ENCODE results near the gene FCRL6.

Gene FCRL6

DNA sequence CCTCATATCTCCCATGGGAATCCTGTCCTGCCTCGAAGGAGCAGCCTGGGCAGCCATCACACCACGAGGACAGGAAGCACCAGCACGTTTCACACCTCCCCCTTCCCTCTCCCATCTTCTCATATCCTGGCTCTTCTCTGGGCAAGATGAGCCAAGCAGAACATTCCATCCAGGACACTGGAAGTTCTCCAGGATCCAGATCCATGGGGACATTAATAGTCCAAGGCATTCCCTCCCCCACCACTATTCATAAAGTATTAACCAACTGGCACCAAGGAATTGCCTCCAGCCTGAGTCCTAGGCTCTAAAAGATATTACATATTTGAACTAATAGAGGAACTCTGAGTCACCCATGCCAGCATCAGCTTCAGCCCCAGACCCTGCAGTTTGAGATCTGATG lies 33.2 kb downstream of the FCRL6 start:
- DNase-seq (ENCODE audit: low read depth, low spot score) = no peak

DNA sequence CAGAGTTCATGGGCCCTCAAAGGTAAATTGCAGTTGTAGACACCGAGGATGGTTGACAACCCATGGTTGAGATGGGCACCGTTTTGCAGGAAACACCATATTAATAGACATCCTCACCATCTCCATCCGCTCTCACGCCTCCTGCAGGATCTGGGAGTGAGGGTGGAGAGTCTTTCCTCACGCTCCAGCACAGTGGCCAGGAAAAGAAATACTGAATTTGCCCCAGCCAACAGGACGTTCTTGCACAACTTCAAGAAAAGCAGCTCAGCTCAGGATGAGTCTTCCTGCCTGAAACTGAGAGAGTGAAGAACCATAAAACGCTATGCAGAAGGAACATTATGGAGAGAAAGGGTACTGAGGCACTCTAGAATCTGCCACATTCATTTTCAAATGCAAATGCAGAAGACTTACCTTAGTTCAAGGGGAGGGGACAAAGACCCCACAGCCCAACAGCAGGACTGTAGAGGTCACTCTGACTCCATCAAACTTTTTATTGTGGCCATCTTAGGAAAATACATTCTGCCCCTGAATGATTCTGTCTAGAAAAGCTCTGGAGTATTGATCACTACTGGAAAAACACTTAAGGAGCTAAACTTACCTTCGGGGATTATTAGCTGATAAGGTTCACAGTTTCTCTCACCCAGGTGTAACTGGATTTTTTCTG lies 33.8 kb downstream of the FCRL6 start:
- no peak for DNase-seq (ENCODE audit: low read depth, low spot score)

DNA sequence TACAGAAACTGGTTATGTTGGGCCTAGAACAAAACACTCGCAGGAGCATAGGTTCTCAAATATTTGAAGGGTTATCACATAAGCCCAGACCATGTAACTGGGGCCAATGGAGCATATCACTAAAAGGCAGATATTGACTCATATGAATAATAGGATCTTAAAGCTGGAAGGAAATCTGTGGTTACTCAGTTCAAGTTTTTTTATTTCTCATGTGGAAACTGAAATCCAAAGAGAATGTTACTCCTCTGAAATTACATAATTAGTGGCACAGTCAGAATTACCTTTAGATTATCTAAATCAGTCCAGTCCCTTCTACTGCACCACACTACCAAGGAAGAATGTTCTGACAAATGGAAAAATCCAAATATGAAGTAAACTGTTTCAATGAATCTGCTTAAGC lies 36.6 kb downstream of the FCRL6 start:
- DNase-seq (ENCODE audit: low read depth, low spot score) = no peak

DNA sequence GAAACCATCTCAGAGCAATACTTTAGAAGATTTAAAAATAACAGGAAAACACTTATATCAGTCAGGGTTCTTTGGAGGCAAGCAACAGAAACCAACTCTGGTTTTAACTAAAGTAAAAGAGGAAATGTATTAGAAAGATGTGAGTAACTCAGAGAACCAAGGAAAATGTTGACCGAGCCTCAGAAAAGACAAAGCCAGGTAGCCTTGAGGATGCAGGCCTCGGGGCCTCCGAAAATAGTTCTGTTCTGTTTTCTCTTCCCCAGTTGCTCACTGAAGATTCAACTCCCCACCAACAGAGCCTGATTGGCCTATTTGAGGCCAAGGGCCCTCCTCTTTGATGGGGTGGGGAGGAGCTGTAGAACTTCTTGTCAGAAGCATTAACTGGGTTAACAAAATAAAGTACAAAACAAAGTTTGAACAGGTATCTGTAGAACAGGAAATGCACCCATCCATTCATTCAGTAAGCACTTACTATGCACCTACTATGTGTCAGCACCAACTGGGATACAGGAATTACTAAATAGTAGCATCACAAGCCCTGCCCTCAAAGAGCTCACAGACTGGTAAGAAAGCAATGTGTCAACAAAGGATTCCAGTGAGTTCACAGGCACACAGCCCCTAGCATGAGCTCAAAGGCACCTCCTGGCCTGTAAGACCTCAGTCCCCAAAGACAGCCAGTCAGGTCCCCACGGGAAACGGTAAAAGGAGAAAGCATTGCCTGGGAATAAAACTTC lies 37.1 kb downstream of the FCRL6 start:
- no peak for DNase-seq (ENCODE audit: low read depth, low spot score)

DNA sequence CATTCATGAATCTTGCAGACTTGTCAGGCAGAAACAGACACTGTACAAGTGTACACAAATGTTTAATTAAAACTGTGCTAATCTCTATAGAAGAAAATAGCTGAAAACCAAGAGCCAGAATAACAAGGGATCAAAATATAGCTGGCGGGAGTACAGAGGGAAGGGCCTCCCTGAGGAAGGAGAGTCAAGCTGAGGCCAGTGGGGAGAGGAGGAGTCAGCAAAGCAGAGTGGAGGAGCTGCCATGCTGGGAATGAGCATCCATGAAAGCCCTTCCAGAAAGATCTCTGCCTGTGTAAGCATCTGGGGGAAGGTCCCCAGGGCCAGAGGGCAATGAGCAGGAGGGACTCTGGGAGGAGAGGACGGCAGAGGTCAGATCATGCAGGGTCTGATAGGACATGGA lies 39.6 kb downstream of the FCRL6 start:
- no peak for DNase-seq (ENCODE audit: low read depth, low spot score)

DNA sequence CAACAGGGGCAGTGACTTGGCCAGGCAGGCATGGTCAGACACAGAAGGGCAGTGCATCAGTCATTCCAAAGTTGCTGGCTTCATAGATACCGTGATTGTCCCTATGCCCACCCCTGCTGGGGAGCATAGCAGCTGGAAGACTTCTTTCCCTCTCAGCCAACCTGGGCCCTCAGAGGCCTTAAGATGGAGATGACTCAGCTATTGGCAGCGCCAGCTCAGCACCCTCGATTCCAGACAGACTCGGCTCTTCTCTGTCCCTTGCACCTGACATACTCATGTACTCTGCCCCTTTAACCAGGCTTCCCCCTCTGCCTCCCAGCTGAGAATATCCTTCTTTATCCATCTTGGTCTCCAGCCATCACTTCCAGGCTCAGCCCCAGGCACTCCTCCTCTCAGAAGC lies 41.3 kb downstream of the FCRL6 start:
- DNase-seq (ENCODE audit: low read depth, low spot score) = no peak

DNA sequence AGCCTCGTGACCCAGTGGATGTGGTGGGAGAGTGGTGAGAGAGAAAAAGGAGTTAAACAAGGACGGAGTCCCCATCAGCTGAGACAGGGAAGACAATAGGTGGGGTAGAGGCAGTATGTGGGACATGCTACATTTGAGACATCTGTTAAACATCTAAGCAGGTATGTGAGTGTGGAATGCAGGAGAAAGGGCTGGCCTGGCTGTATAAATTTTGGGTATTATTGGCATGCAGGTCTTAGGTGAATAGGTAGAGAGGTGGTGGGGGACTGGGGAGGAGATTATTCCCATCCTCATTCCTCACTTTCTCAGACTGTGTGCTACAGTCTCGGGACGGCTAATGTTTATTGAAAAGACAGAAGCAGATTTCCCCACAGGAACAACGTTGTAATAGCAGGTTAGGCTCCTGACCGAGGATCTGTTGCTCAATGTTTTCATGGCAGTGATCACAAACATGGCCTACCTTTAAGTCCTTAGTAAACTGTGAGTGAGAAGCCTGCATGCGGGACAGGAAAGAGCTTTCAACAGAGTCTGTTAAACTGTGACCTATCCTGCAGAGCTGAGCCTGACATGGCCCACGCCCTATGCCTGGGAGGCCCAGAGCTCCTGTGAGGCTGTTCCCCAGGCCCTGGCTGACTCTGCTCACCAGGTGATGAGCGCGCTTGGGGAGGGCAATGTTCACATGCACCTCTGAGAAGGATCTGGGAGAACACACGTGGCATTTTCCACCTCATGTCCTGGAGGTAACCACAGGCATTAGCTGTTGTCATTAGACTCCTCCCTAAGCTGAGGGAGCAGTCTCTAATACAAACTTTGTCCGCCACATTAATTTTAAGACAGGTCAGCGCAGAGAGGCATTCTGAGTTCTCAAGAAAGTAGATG lies 43.8 kb downstream of the FCRL6 start:
- DNase-seq (ENCODE audit: low read depth, low spot score) = no peak

DNA sequence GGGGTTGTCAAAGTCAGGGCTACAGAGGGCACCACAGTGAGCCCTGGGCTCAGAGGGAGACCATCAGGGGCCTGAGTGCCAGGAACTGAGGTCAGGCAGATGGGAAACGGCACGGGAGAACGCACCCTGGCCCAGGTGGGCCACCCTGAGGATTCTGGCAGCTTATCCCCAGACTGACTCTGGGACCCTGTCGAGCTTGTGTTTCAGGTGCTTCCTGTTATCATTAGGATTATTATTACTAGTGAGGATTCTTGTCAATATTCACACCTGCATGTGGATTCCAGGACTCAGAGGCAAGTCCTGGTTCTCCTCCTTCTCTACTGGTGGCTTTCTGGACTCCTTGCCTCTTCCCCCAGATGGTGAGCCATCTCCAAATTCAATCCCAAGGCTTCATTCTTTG lies 45.1 kb downstream of the FCRL6 start:
- no peak for DNase-seq (ENCODE audit: low read depth, low spot score)

DNA sequence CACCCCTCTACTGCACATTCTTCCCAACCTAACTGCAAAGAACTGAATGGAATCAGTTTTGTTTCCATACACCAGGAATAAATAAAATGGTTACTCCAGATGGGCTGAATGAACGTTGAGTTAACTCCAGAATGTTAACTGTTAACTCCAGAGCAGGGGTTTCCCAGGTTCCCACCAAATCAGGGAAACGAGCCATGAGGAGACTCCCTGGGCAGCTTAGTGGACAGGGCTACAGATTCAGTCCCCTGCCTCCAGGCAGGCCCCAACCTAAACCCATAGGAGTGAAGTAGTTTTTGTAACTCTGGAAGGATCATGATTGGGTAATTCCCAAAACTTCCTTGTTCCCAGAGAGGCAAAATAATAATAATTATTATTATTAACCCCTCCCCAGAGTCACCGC lies 46.2 kb downstream of the FCRL6 start:
- DNase-seq (ENCODE audit: low read depth, low spot score) = no peak

DNA sequence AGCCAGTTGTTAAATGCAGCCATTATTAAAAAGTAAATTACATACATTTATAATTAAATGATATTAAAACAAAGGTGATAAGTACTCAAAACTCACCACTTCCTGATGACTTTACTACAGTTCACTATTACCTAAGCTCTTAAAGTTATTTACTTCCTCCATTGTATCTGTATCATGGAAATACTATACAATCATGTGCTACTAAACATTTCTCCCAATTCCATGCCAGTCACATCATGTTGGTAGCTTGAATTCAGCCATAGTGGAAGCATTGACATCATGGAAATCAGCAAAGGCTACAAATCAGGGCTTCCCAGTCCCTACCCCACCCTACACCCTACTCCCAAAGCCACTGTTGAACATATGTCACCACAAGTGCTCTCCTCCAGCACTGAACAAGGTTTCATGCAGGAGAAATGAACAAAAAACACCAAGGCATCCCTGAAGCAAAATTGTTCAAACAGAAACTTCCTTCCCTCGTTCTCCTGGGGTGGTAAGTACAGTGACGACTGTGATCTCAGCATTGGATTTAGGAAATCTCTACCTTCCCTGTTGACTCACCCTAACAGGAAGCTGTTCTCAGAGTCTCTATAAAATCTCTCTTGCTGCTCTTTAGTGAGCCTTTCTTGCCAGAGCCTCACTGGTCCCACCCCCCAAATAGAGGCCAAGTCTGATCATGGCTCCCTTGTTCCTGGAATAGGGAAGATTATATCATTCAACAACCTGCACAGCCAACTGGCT lies 47.6 kb downstream of the FCRL6 start:
- DNase-seq (ENCODE audit: low read depth, low spot score) = no peak

DNA sequence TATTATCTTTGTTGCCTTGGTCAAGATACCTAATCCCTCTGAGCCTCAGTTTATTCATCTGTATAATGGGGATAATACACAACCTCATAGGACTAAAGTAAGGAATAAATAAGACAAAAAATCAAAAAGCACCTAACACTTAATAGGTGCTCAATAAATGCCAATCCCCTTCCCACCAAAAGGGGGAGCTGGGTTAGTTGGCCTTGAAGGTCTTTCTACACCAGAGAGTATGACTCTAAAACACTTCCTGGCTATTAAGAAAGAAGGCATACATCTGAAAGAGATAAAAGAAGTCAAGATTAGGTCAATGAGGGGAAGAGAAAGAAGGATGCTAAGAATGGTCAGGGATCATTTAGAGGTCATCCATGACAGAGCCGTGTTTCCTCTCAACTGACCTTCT lies 49.2 kb downstream of the FCRL6 start:
- no peak for DNase-seq (ENCODE audit: low read depth, low spot score)

DNA sequence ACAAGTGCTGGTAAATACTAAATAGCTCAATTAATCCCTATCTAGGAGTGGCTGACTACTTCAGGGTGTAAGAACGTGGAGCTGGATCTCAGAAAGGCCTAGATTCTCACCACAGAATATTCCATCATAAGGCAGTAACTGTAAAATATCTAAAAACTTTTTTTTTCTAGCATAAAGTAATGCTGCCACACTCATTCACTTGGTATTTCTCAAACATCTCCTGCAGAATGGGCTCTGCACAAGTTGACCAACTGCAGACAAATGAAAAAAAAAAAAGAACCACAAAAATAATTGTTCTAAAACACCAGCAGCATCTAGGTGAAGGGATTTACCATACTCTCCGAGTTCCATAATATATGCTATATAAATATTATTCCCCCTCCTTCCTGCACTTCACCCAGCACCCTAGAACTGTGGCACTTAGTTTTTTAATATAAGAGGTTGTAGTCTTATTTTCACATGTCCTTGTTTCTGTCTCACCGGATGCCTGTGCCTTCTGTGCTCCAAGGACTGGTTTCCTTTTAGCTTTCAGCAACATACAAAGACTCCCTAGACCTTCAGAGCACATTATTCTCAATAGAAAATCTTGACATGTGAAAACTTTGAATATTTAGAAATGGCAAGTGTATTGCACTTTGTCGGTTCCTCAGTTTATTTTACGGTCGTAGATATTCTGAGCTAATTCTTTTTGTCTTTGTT lies 51.4 kb downstream of the FCRL6 start:
- peak; percentile 35 for DNase-seq (ENCODE audit: low read depth, low spot score)

DNA sequence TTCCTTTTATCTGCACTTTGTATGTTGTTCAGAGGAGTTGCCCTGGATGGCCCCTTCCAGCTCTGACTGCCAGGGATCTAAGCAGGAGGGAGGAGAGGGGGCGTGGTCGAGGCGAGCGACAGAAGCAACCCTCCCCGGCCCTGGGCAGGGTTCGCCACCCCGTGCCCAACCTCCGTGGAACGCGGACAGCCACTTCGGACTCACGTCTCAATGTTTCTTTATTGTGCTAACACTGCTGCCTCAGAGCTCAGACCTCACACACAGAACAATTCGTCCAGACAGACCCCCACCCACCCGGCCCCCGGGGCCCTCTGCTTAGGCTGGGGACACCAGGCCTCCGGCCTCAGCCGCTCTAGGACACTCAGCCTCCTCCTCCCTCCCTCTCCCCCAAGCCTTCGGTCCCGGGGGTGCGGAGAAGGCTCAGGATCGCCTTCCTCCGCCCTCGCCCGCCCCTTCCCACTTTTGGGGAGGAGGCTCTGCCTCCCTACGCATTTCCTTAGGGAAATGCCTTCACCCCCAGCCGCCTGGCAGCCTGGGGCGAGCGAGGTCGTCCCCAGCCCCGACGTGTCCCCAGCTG lies 52.0 kb downstream of the FCRL6 start:
- peak; percentile 75 for DNase-seq (ENCODE audit: low read depth, low spot score)

DNA sequence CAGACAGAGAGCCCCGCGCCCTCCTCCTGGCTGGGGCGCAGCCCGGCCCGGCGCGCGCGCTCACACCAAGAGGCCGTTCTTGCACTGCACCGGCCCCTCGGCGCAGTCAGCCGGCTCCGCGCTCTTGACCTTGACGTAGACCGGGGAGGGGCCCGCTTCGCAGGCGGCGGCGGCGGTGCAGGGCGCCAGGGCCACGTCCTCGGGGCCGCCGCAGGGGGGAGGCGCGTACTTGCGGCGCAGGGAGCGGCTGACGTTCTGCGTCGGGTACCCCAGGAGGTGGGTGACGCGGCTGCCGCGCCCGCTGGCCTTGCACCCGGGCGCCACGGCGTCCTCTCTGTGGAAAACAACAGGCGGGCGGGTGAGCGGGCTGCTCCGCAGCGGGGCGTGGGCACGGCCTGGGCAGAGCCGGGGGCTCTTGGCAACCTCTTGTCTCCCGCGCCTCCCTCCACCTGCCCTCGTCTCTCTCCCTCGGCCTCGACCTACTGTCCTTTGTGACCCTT lies 52.6 kb downstream of the FCRL6 start:
- DNase-seq (ENCODE audit: low read depth, low spot score) = peak; percentile 91

DNA sequence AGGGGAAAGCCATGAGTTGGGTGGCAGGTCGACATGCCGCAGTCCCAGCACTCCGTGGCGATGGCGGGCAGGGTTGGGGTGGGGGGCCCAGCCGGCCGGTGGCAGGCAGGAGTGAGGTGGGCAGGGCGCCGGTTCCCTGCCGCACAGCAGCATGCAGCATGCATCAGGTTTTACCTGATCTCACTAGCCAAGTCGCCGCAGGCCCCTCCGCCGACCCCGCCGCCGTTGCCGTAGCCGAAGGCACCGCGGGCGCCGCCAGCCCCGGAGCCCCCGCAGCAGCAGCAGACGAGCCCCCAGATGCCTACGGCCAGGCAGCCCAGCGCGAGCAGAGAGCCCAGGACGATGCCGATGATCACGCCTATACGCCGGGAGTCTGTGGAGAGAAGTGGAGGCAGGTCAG lies 53.5 kb downstream of the FCRL6 start:
- DNase-seq (ENCODE audit: low read depth, low spot score) = no peak

DNA sequence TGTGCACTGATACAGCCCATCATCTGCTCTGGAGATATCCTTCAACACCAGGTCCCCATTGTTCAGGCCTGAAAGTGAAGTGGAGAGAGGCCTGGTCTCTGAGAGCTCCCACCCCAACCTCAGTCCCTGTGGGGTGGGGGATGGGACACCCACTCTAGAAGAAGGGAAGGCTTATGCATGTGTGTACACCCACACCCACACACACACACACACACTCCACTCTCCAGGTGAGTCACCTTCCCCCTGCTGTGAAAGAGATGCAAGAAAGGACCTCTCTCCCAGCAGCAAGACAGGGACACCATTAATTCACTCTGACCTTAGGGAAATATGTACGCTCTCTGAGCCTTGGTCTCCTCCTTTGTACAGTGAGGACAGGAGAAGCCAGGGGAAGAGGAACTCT lies 54.4 kb downstream of the FCRL6 start:
- no peak for DNase-seq (ENCODE audit: low read depth, low spot score)

DNA sequence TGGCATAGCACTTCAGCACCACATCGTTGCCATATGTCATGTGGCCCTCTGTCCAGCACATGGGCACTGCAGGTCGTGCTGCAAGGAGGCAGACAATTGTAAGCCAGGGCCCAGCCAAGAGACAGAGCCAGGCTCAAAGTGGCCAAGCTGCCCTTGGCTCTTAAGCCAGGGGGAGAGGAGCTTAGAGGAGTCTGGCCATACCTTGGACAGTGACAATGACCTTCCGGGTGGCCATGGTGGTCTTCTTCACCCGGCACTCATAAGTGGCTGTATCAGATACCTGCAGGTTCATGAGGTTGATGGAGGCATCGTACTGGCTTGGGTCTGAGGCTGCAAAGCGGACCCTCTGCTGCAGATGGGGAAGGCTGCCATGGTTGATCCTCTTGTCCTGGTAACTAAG lies 55.7 kb downstream of the FCRL6 start:
- no peak for DNase-seq (ENCODE audit: low read depth, low spot score)

DNA sequence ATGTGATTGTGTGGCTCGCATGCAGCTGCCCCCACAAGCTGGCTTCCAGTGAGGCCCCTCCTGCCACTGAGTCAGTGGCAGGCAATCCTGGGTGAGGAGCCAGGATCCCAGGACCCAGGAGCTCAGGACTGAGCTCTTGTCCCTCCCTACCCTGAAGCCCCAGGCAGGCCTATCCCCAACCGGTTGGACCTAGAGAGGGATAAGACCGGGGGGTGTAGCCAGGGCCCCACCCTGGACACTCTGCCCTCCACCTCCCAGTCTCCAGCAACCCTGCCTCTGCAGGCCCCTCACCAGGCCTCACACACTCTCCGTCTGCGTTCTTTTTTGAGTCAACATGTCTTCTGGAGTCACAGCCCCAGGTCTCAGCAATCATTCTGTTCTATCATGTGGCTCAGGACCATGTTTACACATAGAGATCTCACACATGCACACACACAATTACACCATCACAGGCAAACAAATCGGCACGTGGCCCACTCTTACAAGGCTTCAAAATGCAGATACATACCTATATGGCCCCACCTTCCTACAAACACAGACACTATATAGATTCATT lies 57.7 kb downstream of the FCRL6 start:
- DNase-seq (ENCODE audit: low read depth, low spot score) = no peak

DNA sequence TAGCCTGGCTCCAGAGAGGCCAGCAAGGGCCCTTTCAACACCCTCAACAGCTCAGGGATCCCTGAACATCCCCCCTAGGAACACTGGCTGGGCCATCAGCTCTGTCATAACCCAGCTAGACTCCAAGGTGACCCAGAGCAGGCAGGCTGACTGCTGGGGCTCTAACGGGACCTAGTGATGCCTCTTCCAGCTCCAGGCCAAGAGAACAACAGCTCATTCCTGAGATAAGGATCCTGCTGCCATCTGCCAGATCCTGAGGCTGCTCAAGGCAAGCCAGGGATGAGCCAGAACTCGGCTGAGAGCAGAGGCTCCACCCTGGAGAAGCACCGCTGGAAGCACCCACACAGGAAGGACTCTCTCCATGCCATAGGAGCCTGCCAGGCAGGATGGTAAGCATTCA lies 58.3 kb downstream of the FCRL6 start:
- DNase-seq (ENCODE audit: low read depth, low spot score) = no peak

DNA sequence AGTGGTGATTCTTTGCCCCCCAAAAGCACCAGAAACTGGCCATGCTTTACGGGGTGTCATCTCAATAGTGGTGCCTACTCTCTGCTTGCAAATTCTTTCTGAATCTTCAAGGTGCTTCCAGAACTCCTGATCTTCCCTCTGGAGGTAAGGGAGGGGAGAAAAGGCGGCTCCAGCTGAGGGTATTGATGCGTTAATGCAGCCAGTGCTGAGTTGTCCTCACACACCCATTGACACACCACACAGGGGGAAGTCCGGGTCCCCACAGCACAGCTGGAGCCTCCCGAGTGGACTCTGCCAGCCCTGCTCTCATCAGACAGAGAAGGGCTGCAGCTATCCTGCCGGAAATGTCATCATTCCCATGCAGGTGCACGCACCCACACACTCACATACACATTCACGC lies 59.1 kb downstream of the FCRL6 start:
- no peak for DNase-seq (ENCODE audit: low read depth, low spot score)
